ENCODE results near the gene THOP1.

Gene THOP1

DNA sequence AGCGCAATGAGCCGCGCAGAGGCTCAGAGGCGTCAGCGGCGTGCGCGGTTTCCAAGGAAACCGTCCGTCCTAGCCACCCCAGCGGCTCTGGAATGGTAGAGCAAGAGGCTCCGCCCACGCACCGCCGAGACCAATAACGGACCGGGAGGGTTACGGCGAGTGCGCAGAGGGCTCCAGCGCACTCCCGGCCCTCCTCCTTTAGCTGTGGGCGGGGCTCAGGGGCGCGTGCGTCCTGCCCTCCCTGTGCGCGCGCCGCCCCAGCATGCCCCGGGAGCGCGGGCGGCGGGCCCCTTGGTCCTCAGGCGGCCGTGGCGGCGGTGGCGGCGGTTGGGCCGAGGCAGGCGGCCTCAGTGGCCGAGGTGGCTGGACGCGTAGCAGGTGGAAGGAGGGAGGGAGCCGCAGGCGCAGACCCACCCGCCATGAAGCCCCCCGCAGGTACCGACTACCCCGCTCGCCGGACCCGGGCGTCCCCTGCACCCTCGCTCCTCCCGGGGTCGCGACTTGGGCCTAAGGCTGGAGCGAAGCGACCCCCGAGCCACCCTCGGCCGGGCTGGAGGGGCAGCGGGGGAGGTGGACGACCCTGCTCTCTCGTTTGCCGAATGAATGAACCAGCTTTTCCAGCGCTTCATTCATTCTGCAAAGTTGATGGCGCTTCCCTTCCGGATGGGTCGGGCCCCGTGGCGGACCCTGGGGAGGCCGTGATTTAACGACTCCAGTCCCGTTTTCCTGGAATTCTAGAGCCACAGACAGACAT lies at the start of gene THOP1:
THOP1 (plus strand) TSS at position 260 of the 754 bp plus-strand sequence; CDS start at position 420, 160 bp downstream.
- peak; percentile 54 to 99 (median 95) for DNase-seq

DNA sequence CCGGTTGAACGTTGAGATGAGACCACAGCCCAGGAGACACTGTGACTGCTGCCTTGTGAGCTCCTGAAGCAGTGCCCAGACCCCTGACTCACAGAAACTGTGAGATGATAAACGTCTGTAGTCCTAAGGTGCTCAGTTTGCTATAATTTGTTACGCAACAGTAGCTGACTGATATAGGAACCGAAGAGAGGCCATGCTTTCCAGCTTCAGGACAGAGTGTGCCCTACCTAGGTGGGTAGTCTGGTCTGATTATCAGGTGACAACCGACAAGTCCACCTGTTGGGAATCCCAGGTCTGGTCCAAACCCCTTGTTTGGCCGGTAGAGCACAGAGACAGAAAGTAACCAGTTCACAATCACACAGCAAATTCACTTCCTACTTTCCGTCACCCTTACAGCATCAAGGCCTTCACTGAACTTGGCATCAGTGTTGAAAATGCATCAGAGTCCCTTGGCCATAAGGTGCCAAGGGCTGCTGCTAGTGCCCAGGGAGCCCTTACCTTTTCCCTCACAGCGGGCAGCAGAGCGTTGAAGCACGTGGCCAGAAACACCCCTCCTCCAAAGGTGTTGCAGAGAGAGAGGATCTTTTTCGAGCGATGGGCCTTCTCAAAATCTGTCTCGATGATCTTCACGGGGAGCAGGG lies 48.6 kb upstream of the THOP1 start:
- no peak for DNase-seq

DNA sequence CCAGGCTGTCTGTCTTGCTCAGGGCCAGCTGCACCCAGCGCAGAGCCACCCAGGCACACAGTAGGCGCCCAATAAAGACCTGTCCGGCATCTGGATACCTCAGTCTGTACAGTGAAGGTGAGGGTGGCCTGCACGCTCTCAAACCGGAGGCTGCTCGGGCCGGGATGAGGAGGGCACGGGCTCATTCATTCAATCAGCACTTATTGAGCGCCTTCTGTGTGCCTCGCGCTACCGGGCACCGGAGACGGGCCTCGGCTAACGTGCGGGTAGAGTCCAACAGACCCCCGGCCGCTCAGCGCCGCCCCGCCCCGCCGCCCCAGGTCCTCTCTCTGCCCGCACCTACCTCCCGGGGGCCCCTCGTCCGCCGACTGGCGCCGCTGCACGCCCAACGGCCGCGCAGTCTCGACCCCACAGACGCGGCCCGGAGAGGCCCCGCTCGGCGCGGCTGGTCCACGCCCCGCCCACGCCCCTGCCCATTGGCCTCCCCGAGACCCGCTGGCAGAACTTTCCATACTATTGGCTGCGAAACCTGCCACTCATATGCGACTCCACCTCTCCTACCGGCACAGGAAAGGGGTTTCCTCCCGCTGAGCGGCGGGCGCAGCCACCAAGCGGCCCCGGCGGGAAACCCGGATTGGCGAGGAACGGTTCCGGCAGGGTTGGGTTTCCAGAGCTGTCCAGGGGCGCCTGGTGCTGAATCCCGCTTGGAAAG lies 45.5 kb upstream of the THOP1 start, which contains the start of gene SLC39A3:
SLC39A3 (minus strand) TSS at position 416 of the 712 bp plus-strand sequence. CDS start 2,760 bp downstream, outside the sequence.
- peak; percentile 61 to 98 (median 95) for DNase-seq

DNA sequence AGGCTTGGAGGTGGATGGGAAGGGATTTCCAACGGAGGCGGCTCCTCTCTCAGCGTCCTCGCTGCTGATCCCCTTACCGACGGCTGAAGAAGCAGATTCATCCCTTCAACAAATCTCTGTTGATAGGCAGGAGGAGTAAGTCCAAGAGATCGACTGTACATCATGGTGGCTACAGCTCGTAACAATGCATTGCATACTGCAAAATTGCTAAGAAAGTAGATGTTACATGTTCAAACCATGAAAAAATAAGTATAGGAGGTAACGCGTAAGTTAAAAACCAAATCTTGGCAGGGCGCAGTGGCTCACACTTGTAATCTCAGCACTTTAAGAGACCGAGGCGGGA lies 45.0 kb upstream of the THOP1 start:
- no peak for DNase-seq

DNA sequence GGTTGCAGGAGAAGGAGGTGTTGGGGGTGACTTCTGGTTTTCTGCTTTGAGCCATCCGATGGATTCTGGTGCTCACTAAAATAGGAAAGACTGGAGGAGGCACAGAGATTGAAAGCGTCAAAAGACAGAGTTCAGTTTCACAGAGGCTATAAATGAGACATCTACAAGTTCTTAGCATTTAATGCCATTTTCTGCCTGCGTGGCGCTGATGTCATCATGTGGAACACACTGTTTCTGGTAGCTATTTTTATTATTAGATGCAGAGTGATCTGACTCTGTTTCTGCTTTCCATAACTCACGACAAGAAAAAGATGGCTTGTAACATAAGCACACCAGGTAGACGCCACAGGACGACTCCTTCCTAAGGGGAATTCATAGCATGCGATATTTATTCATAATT lies 42.2 kb upstream of the THOP1 start:
- peak in 22 of 56 donors; percentile 4 to 72 (median 32) for DNase-seq

DNA sequence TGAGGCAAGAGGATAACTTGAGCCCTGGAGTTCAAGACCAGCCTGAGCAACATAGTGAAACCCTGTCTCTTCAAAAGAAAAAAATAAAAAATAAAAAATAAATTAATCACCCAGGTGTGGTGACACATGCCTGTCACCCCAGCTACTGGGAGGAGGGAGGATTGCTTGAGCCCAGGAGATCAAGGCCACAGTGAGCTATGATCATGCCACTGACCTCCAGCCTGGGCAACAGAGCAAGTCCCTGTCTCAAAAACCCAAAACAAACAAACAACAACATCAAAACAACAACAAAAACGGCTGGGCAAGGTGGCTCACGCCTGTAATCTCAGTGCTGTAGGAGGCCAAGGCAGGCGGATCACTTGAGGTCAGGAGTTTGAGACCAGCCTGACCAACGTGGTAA lies 41.2 kb upstream of the THOP1 start:
- no peak for DNase-seq

DNA sequence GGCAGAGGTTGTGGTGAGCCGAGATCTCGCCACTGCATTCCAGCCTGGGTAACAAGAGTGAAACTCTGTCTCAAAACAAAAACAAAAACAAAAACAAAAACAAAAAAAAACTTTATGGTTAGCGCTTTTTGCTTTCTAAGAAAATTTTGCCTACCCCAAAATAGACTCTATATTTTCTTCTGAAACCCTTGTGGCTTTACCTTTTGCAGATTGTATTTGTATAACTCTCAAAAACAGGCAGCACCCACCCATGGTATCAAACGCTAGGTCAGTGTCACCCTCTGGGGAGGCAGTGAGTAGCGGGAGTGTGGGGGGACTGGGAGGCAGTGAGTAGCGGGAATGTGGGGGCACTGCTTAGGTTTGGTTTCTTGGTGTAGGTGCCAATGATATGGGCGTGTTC lies 38.0 kb upstream of the THOP1 start:
- DNase-seq: no peak

DNA sequence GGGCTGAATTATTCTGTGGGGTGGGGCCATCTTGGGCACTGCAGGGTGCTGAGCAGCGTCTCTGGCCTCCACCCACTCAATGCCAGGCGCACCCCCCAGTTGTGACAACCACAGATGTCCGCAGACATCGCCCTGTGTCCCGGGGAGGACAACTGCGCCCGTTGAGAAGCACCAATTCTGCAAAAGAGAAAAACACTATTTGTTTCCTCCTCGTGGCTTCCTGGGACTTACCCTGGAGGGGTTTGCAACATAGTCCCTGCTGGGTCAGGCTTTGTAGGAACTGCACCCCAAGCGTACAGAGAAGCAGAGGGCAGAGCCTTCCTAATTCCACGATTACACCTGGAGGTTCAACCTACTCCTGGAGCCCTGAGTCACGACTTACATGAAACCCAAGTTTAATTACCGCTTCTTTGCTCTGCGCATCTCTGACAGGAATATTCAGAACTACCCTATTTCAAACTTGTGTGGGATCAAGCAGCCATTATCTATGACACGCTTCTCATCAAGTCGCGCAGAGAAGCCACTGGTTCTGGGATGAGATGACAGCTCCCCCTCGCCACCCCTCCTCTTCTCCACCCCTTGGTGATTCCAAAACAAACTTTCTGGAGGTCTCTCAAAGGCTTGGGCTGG lies 34.4 kb upstream of the THOP1 start:
- DNase-seq: peak in 23 of 56 donors; percentile 9 to 69 (median 36)

DNA sequence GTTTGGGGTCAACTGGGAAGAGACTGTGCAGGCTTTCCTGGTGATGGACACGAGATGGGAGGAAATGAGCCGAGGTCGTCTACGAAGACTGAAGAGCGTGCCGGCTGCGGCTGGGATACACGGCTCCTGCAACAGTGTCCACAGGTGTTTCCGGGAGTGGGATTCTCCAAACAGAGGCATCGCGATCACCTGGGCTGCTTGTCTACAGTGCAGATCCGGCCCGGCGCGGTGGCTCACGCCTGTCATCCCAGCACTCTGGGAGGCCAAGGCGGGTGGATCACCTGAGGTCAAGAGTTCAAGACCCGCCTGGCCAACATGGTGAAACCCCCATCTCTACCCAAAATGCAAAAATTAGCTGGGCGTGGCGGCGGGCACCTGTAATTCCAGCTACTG lies 33.9 kb upstream of the THOP1 start:
- DNase-seq: peak in 1 of 56 donors; percentile 31

DNA sequence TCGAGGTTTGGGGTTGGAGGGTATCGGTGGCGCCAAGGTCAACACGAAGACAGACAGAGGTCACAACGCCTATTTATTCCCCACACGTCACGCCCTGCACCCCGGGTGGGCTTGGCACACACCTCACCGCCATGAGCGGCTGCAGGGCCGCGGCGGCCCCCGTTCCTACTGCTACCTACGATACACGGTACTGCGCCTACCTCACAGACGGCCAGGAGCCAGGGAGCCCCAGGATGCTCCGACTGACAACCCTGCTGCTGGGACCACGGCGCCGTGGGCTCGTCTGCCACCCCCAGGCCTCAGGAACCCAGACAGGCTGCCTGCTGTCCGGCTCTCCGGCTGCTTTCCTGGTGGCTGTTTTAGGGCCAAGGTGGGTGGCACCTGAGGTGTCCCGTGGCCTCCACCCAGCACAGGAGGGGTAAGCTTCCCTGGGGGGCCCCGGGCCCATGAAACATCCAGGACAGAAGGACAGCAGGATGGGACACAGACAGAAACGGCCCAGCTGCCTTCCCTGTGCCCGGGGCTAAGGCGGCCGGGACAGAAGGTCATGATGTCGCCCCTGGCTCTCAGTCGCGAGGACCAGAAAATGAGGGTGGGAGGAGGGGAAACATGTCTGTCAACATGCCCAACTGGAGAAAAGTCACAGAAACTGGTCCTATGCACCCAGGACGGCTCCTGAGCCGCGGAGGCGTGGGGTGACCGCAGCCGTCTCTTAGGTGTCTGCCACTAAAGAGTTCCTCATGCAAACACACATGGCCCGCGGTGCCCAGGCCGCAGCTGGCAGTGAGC lies 30.4 kb upstream of the THOP1 start:
- no peak for DNase-seq

DNA sequence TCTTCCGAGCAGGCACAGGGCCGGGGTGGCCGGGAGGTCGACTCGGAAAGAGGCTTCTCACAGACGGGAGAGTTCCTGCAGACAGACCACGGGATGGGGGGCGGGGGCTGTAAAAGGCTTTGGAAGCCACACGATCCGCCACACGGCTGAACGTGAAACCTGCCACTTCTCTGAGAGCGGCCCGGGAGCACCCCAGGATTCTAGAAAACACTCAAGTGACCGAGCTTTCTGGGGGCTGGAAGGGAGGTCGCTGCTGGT lies 29.9 kb upstream of the THOP1 start:
- DNase-seq: no peak

DNA sequence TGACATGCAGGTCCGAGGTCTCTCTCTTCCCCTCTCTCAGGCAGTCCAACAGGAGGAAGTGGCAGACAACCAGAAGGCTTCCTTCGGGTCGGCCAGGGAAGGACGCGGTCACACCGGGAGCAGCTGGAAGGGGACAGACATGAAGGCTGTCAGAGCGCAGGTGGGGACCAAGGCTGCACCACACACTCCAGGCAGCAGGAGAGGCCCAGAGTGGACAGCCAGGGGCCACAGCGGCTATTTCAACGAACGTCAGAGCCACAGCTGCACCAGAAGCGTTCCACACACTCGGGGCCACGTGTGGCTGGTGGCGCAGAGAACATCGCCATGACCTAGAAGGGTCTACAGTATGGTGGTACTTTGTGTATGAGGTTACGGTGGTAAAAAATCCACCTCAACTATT lies 29.5 kb upstream of the THOP1 start:
- no peak for DNase-seq

DNA sequence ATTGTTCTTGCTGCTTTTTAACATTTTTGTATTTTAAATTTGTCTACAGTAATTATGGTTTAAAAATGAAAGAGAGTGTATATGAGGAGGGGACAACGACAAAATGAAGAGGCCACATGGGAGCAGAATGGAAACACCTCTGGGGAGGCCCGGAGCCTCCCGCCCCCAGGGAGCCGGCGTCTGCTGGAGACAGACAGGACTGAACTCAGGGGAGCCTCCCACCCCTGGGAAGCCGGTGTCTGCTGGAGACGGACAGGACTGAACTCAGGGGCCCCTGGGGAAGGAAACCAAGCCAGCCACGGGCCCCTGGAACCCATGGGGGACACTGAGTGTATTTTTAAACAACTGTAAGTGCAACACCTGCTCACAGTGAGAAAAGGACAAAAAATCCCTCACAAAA lies 28.8 kb upstream of the THOP1 start:
- DNase-seq: no peak

DNA sequence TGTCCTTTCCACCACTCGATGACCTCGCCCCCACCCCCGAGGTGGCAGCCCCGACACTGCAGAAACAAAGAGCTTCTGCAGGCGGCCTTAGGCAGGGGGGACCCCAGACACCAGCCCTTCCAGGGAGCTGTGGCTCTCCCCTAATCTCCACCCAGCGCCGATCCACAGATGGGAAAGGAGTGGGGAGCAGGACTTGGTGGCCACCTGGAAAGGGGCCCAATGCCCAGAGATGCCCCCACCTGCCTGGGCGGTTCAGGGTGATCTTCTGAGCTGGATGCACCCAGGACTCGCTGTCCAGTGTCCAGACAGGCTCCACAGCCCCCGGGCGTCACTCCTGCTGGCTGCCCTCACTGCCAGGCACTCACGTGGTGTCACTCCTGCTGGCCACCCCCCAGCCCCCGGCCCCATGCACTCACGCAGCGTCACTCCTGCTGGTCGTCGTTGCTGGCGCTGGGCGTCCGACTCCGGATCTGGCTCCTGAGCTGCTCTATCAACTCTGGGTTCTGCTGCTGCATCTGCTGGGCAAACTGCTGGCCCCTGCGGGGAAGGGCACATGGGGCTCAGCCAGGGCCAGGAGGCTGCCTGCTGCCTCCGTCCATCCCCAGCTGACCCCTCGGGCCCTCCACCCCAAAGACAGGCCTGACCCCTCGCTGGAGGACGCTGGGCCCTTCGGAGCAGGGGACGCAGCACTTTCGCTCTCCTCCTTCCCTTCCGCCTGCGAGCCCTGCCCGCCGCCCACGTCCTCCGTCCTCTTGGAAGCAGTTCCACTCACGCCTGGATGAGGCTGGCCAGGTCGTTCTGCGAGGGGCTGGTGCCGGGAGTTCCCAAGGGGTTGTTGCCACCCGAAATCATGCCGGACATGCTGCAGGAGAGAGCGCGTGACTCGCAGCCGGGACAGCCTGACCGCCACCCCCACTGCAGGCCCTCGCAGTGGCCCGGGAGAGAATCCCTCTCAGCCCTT lies 28.1 kb upstream of the THOP1 start:
- no peak for DNase-seq

DNA sequence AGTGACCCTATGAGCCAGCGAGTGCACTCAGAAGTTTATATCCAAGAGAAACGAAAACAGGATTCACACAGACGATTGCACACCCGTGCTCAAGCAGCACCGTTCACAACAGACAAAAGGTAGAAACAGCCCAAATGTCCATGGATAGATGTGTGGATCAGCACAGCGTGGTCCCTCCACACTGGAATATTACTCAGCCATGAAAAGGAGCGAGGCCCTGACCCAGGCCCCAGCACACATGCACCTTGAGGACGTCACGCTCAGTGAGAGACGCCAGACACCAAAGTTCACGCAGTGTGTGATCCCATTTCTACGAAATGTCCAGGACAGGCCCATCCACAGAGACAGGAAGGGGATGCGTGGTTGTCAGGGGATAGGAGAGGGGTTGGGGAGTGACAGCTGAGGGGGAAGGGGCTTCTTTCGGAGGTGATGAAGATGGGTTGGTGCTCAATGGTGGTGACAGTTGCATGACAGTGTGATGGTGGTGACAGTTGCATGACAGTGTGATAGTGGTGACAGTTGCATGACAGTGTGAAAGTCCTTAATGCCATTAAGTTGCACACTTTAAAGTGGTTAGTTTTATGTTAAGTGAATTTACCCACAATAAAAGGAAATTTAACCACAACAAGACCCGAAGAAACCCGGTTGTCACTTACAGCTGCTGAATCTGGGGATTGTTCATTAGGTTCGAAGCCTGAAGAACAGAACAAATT lies 26.5 kb upstream of the THOP1 start:
- no peak for DNase-seq

DNA sequence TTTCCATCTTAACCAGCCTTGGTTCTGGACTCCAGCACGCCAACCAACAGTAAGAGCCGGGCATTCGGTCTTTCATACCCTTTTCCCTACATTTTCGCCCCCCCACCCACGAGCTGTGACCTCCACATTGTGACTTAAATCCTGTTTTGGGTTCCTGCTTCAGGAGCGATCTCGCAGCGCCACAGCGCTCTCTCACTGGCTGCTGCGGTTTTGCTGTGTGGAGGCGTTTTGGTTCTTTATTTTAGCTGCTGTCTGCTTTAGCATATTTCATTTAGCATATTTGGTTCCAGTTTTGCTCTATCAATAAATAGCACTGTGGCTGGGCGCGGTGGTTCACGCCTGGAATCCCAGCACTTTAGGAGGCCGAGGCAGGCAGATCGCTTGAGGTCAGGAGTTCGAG lies 25.9 kb upstream of the THOP1 start:
- DNase-seq: no peak

DNA sequence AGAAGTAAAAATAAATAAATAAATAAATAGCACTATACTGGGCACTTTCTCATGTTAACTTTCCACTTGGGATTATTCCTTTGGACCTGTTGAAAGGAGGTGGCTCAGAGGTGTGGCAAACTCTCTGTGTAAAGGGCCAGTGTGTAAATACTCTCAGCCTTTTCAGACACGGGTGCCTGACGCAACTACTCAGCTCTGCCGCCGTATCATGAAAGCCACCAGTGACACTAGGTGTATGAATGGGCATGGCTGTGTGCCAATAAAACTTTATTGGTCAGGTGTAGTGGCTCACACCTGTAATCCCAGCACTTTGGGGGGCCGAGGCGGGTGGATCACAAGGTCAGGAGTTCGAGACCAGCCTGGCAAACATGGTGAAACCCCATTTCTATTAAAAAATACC lies 25.3 kb upstream of the THOP1 start:
- no peak for DNase-seq

DNA sequence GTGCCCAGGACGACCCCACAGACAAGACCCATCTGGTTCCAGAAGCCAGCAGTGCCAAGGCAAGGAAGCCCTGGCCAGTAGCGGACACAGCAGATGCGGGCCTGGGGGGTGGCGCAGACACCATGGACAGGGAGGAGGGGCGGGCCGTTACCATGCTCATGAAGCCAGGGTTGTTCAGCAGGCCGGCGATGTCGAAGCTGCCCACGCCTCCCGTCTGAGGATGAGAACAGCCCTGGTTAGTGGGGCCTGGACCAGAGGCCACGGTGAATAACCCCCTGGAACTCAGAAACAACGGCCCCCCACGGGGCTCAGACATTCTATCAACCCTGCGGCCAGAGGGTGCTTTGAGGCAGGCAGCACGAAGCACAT lies 24.0 kb upstream of the THOP1 start:
- DNase-seq: no peak
